ENCODE results near the gene NLK.

NLK gene

DNA sequence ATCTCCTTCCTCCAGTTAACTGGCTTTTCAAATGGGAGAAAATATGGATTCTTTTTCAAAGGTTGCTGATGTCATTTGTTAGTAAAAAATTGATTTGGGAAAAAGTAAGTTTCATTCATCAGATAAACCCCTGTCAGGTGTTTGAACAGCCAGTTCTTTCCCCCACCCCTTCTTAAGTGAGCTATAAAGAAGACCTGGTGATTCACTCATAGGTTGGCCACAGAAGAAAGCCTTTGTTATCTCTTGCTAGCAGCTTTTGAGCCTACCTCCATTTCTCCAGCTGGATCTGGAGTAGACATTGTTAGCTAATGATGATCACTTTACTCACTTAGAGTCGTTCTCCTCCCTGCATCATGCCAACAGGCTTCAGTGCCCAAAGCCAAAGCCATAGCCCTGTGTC is 63.0 kb downstream of the NLK start:
- DNase-seq: no peak
- H3K27me3 Mint-ChIP-seq: no peaks in the 10 kb centered on the region
- peaks cover 4 to 5% of the 10 kb centered on the region in 2 donors for H3K9me3 Mint-ChIP-seq
- ATAC-seq: no peak
- no peak overlapping the region for H3K27ac Mint-ChIP-seq
- no peaks in the 10 kb centered on the region for H3K4me1 Mint-ChIP-seq
- no peak overlapping the region for H3K4me3 Mint-ChIP-seq

DNA sequence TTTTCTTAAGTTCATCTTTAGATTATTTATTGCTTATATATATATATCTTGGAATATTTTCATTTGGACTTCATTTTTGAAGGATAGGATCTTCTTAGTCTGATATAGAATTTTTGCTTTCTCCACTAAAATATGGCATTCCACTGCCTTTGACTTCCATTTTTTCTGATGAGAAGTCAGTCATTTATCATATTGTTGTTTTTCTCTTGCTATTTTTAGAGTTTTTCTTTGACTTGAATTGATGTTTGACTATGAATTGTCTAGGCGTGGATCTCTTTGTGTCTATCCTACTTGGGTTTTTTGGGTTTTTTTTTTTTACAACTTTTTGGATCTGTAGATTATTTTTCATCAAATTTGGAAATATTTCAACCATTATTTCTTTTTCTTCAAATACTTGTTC is 67.7 kb downstream of the NLK start:
- ATAC-seq (no peak), DNase-seq (no peak)
- Mint-ChIP-seq H3K27ac (no peak overlapping the region), H3K27me3 (no peaks in the 10 kb centered on the region), H3K4me3 (no peak overlapping the region), H3K9me3 (peaks cover 7% of the 10 kb centered on the region in 2 donors), H3K4me1 (no peaks in the 10 kb centered on the region)

DNA sequence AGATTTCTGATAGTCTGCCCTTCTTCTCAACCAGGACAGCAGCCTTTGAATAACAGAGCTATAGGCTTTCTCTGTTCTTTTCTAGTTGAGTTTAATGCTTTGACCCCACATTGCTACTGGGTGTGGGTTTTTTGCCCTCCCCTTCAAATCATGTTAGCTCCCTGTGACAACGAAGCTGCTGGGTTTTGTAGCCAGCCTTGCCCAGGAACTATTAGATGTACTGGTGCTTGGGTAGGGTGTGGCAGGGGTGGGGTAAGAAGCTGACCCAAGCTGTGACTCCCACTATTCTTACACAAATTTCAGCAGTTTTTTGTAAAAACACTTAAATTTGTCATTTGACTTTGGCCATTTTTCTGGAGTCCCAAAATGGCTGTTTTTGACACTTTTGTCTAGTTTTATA is 69.7 kb downstream of the NLK start:
- ATAC-seq (no peak), DNase-seq (no peak)
- Mint-ChIP-seq H3K4me1 (peaks cover 6% of the 10 kb centered on the region), H3K27me3 (no peaks in the 10 kb centered on the region), H3K9me3 (peaks cover 7% of the 10 kb centered on the region in 2 donors), H3K27ac (no peak overlapping the region), H3K4me3 (no peak overlapping the region)

GRCh38 chr17:28112606-28113005 is 70.1 kb downstream of the NLK start:
- DNase-seq: no peak

DNA sequence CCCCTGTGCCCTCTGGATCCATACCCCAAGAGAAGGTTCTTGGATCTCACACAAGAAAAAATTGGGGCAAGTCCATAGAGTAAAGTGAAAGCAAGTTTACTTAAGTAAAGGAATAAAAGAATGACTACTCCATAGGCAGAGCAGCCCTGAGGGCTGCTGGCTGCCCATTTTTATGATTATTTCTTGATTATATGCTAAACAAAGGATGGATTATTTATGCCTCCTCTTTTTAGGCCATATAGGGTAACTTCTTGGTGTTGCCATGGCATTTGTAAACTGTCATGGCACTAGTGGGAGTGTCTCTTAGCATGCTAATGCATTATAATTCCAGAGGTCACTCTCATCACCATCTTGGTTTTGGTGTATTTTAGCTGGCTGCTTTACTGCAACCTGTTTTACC is 70.8 kb downstream of the NLK start:
- DNase-seq (no peak), ATAC-seq (no peak)
- Mint-ChIP-seq H3K27me3 (no peaks in the 10 kb centered on the region), H3K27ac (peak overlapping the region in 1 of 2 donors; percentile 48), H3K4me3 (no peak overlapping the region), H3K9me3 (peaks cover 7% of the 10 kb centered on the region in 2 donors), H3K4me1 (peaks cover 9% of the 10 kb centered on the region)

More at GRCh38 chr17:28112606-28113005, 70.1 kb downstream of the NLK start:
- H3K4me3 Mint-ChIP-seq: no peak overlapping the region
- H3K27me3 Mint-ChIP-seq: no peaks in the 10 kb centered on the region
- ATAC-seq: no peak
- peaks cover 9% of the 10 kb centered on the region for H3K4me1 Mint-ChIP-seq
- no peak overlapping the region for H3K27ac Mint-ChIP-seq
- peaks cover 7% of the 10 kb centered on the region in 2 donors for H3K9me3 Mint-ChIP-seq

GRCh38 chr17:28115046-28115445 is 72.6 kb downstream of the NLK start:
- Mint-ChIP-seq H3K9me3 (peaks cover 6 to 7% of the 10 kb centered on the region in 2 donors), H3K4me1 (peaks cover 20% of the 10 kb centered on the region), H3K27me3 (no peaks in the 10 kb centered on the region), H3K27ac (no peak overlapping the region), H3K4me3 (no peak overlapping the region)
- ATAC-seq (no peak), DNase-seq (no peak)

DNA sequence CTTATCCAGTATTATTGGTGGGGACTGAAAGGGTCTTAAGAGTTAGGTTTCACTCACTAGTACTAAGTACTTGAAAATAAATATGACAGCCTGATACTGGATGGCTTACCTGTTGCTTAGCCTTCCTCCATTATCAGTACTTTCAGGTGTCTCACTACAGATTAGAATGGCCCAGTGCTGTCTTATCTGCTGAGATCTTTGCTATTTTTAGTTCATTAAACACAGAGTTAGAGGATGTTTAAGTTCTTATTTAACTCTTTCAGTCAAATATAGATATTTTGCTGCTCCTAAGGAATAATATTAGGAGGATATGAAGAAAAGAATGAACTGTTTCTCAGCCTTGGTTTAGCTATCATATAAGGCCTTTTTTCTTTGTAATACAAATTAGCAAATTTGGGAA is 74.8 kb downstream of the NLK start:
- H3K27ac Mint-ChIP-seq: peak overlapping the region in 1 of 2 donors; percentile 7
- ATAC-seq (no peak), DNase-seq (no peak)
- H3K9me3 Mint-ChIP-seq: no peaks in the 10 kb centered on the region
- peaks cover 20% of the 10 kb centered on the region for H3K4me1 Mint-ChIP-seq
- H3K4me3 Mint-ChIP-seq: no peak overlapping the region
- no peaks in the 10 kb centered on the region for H3K27me3 Mint-ChIP-seq

- DNase-seq: no peak
- no peak for ATAC-seq
- H3K27ac Mint-ChIP-seq: peak overlapping the region; percentile 54 to 63
Observed at GRCh38 chr17:28118362-28118761, 75.9 kb downstream of the NLK start.

DNA sequence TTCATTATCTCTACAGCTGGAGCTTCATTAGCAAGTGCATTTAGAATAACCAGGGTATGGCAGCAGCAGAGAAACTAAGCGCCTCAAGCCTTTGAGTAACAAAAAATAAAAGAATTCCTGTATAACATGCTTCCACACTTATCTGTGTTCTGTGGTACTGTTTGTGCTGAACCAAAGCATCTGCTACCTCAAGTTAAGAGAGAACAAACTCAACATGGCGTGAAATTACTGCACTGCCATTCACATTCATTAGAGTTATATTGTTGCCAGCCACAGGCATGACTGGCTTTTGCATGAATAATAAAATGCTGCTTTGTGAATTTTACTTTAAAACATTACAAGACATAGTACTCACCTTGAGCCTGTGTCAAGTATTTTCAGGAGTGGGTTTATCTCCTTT is 76.6 kb downstream of the NLK start:
- H3K4me1 Mint-ChIP-seq: peaks cover 20% of the 10 kb centered on the region
- H3K4me3 Mint-ChIP-seq: peak overlapping the region; percentile 53 to 54
- DNase-seq (no peak), ATAC-seq (no peak)
- no peaks in the 10 kb centered on the region for H3K9me3 Mint-ChIP-seq
- H3K27ac Mint-ChIP-seq: no peak overlapping the region
- no peaks in the 10 kb centered on the region for H3K27me3 Mint-ChIP-seq

More at GRCh38 chr17:28118362-28118761, 75.9 kb downstream of the NLK start:
- Mint-ChIP-seq H3K27me3 (no peaks in the 10 kb centered on the region), H3K9me3 (no peaks in the 10 kb centered on the region), H3K4me1 (peaks cover 20% of the 10 kb centered on the region), H3K4me3 (peak overlapping the region; percentile 53 to 54)

DNA sequence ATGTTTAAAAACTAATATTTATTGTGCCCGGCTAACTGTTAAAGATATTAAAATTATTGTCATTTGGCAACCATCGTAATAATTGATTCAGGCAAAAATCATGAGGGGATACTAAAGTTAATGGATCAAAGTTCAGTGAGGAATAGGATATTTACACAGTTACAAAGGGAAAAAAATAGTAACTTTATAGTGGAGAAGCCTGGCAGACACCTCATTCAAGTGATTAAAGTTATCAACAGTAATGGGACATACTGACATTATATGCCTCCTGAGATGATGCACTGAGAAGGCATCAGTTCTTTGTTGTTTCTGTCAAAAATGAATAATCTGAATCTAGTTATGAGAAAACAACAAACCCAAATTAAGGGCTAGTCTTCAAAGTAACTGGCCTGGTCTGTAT is 77.1 kb downstream of the NLK start:
- ATAC-seq: no peak
- Mint-ChIP-seq H3K4me1 (peaks cover 20% of the 10 kb centered on the region), H3K27me3 (no peaks in the 10 kb centered on the region)

GRCh38 chr17:28120766-28121165 is 78.3 kb downstream of the NLK start:
- H3K9me3 Mint-ChIP-seq: no peaks in the 10 kb centered on the region
- no peak overlapping the region for H3K4me3 Mint-ChIP-seq
- peaks cover 20% of the 10 kb centered on the region for H3K4me1 Mint-ChIP-seq
- H3K27me3 Mint-ChIP-seq: no peaks in the 10 kb centered on the region
- H3K27ac Mint-ChIP-seq: peak overlapping the region in 1 of 2 donors; percentile 59
- ATAC-seq (no peak), DNase-seq (no peak)

More for the DNA sequence above, 77.1 kb downstream of the NLK start:
- Mint-ChIP-seq H3K9me3 (no peaks in the 10 kb centered on the region), H3K27ac (no peak overlapping the region), H3K4me3 (no peak overlapping the region)
- no peak for DNase-seq

- ATAC-seq: no peak
- no peaks in the 10 kb centered on the region for H3K9me3 Mint-ChIP-seq
- H3K27me3 Mint-ChIP-seq: no peaks in the 10 kb centered on the region
Observed at GRCh38 chr17:28124962-28125361, 82.5 kb downstream of the NLK start.

DNA sequence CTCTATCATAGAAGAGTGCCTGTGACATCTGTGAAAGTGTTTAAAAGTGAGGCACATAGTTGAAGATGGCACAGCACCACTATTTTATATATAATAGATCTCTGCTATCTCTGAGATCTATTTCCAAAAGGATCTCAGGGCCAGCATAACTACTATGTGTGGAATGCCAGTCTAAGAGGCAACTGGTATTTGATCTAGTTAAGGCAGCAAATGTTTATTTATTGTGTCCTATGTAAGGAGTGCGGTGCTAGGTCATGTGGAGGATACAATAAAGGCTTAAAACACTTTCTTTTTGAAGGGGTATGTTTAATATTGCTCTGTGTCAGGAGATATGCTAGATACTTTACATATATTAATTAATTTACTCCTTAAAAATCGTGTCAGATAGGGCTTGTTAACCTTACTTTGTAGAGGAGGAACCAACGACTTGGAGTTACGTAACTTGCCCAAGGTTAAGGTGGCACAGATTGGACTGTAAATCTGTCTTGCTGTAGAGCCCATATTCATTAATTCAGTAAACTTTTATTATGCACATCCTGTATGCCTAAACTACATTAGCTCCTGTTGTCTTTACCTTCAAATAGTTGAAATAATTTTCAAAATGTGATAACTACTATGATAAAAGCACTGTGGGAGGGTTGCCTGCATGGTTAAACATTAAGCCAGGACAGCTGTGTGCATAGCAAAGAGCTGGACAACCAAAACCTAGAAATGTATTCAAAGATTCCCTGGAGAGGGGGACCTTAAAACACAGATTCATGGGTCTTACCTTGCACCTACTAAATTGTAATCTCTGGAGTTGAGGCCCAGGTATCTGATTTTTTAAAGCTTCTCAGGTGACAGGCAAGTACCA is 83.3 kb downstream of the NLK start:
- Mint-ChIP-seq H3K9me3 (no peaks in the 10 kb centered on the region), H3K4me1 (no peaks in the 10 kb centered on the region)

More at GRCh38 chr17:28124962-28125361, 82.5 kb downstream of the NLK start:
- no peak for DNase-seq
- H3K4me3 Mint-ChIP-seq: no peak overlapping the region
- H3K27ac Mint-ChIP-seq: no peak overlapping the region
- H3K4me1 Mint-ChIP-seq: no peaks in the 10 kb centered on the region

DNA sequence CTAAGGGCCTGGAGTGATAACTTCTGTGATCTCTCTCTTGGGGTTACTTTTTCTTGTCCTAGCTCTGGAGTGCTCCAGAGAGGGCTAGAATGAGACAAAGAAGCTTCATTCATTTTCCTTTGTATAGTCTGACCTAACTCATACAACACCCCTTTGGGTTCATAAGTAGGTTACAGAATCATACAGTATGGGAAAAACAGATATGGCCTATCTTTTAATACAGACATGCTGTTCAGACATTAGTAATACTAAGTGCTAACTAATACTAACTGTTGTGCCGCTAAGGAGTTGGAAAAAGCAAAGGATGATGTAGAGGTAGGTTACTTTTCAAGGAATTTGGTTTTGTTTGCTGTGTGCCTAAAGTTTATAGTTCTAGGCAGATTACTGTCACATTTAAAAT is 84.7 kb downstream of the NLK start:
- no peak overlapping the region for H3K4me3 Mint-ChIP-seq
- H3K4me1 Mint-ChIP-seq: no peaks in the 10 kb centered on the region
- no peak for ATAC-seq
- no peaks in the 10 kb centered on the region for H3K27me3 Mint-ChIP-seq
- H3K9me3 Mint-ChIP-seq: no peaks in the 10 kb centered on the region
- H3K27ac Mint-ChIP-seq: no peak overlapping the region
- DNase-seq: no peak

More for the DNA sequence above, 83.3 kb downstream of the NLK start:
- ATAC-seq (no peak), DNase-seq (no peak)
- H3K27me3 Mint-ChIP-seq: no peaks in the 10 kb centered on the region
- no peak overlapping the region for H3K27ac Mint-ChIP-seq
- H3K4me3 Mint-ChIP-seq: no peak overlapping the region

- no peak for ATAC-seq
- Mint-ChIP-seq H3K27me3 (no peaks in the 10 kb centered on the region), H3K27ac (no peak overlapping the region), H3K4me1 (peaks cover 12% of the 10 kb centered on the region), H3K4me3 (no peak overlapping the region), H3K9me3 (no peaks in the 10 kb centered on the region)
- DNase-seq: no peak
Observed at GRCh38 chr17:28128779-28129178, 86.3 kb downstream of the NLK start.

GRCh38 chr17:28130472-28130871 is 88.0 kb downstream of the NLK start:
- Mint-ChIP-seq H3K27ac (no peak overlapping the region), H3K27me3 (no peaks in the 10 kb centered on the region), H3K4me1 (peaks cover 13% of the 10 kb centered on the region), H3K4me3 (no peak overlapping the region), H3K9me3 (no peaks in the 10 kb centered on the region)
- no peak for ATAC-seq
- no peak for DNase-seq

GRCh38 chr17:28131599-28131998 is 89.1 kb downstream of the NLK start:
- no peaks in the 10 kb centered on the region for H3K9me3 Mint-ChIP-seq
- H3K27me3 Mint-ChIP-seq: no peaks in the 10 kb centered on the region
- no peak for ATAC-seq
- H3K4me1 Mint-ChIP-seq: peaks cover 13% of the 10 kb centered on the region
- no peak overlapping the region for H3K4me3 Mint-ChIP-seq
- no peak for DNase-seq
- H3K27ac Mint-ChIP-seq: no peak overlapping the region
